ENCODE results near the gene CREB3L1. TPM values are rescaled to one million over a fixed set of nuclear protein-coding genes. Genes with fewer than 3 reads are reported as not detected.
"Not testable (repeated sequence)": the region's sequence is repeated elsewhere in the genome, so short reads cannot be mapped to it uniquely, and the experiment has no call there.

The CREB3L1 gene
- total and polyA plus RNA-seq, 4 donors = 16.8 to 54.0 (median 36.8) TPM

DNA sequence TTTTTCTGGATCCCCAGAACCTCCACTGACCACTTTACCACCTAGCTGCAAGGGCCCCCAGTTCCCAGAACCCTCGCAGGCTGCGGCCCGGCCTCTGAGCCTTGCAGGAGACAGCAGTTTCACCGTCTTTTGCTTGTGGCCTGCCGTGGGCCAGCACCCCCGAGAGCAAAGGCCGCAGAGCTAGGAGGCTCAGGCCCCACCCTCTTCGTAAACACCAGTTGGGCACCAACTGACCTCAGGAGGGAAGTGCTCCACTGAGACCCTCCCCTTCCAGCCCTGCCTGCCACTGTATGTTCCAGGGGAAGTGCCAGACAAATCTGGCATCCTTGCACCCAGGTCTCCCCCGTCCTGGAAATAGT, 23.4 kb upstream of the CREB3L1 start:
- H3K27ac ChIP-seq (ENCODE audit: low read depth in 1 of 2, low read length in 1 of 2) = no peak overlapping the region
- no peak overlapping the region for H3K9ac ChIP-seq (ENCODE audit: insufficient read depth in 1 of 2, low read length in 2 of 2)
- DNase-seq = no peak
- H3K36me3 ChIP-seq (ENCODE audit: control insufficient read depth in 4 of 4, insufficient read depth in 4 of 4, low read length in 4 of 4) = no peaks in the 10 kb centered on the region
- no peaks in the 10 kb centered on the region for H3K9me3 ChIP-seq (ENCODE audit: control insufficient read depth in 4 of 4, insufficient read depth in 3 of 4, low read length in 3 of 4)
- H3K4me3 ChIP-seq = no peak overlapping the region
- 82 to 83% methylated on average over 9 of the region's 9 CpGs for WGBS, 2 donors
- TF ChIP-seq, protein P1, sequence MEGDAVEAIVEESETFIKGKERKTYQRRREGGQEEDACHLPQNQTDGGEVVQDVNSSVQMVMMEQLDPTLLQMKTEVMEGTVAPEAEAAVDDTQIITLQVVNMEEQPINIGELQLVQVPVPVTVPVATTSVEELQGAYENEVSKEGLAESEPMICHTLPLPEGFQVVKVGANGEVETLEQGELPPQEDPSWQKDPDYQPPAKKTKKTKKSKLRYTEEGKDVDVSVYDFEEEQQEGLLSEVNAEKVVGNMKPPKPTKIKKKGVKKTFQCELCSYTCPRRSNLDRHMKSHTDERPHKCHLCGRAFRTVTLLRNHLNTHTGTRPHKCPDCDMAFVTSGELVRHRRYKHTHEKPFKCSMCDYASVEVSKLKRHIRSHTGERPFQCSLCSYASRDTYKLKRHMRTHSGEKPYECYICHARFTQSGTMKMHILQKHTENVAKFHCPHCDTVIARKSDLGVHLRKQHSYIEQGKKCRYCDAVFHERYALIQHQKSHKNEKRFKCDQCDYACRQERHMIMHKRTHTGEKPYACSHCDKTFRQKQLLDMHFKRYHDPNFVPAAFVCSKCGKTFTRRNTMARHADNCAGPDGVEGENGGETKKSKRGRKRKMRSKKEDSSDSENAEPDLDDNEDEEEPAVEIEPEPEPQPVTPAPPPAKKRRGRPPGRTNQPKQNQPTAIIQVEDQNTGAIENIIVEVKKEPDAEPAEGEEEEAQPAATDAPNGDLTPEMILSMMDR (IDR thresholded peaks at IDR 0.05; ENCODE audit: control extremely low read depth, extremely low read depth) = no peak
- H3K27me3 ChIP-seq (ENCODE audit: control insufficient read depth in 3 of 3, insufficient read depth in 3 of 3, low read length in 2 of 3) = no peaks in the 10 kb centered on the region
- peaks cover 0 to 7% (median 0%) of the 10 kb centered on the region in 5 donors for H3K4me1 ChIP-seq (ENCODE audit: control insufficient read depth in 5 of 5, insufficient read depth in 5 of 5, low read length in 5 of 5)
- no peak for ATAC-seq (ENCODE audit: insufficient read depth, low FRiP score)

GRCh38 chr11:46256540-46257001, 20.9 kb upstream of the CREB3L1 start:
- Histone ChIP-seq H3K27ac (ENCODE audit: low read depth in 1 of 2, low read length in 1 of 2) (no peak overlapping the region), H3K36me3 (ENCODE audit: control insufficient read depth in 4 of 4, insufficient read depth in 4 of 4, low read length in 4 of 4) (no peaks in the 10 kb centered on the region), H3K9ac (ENCODE audit: insufficient read depth in 1 of 2, low read length in 2 of 2) (no peak overlapping the region), H3K9me3 (ENCODE audit: control insufficient read depth in 4 of 4, insufficient read depth in 3 of 4, low read length in 3 of 4) (no peaks in the 10 kb centered on the region), H3K4me1 (ENCODE audit: control insufficient read depth in 5 of 5, insufficient read depth in 5 of 5, low read length in 5 of 5) (no peaks in the 10 kb centered on the region), H3K27me3 (ENCODE audit: control insufficient read depth in 3 of 3, insufficient read depth in 3 of 3, low read length in 2 of 3) (no peaks in the 10 kb centered on the region), H3K4me3 (no peak overlapping the region)
- WGBS, 2 donors = 96 to 97% methylated on average over 3 of the region's 3 CpGs
- ATAC-seq (ENCODE audit: insufficient read depth, low FRiP score) (no peak), DNase-seq (no peak)
- TF ChIP-seq, protein P1 (IDR thresholded peaks at IDR 0.05; ENCODE audit: control extremely low read depth, extremely low read depth) = no peak

- ATAC-seq (ENCODE audit: insufficient read depth, low FRiP score); H3K9me3 ChIP-seq (ENCODE audit: control insufficient read depth in 4 of 4, insufficient read depth in 3 of 4, low read length in 3 of 4): not testable (repeated sequence)
- 83 to 86% methylated on average over 5 of the region's 5 CpGs for WGBS, 2 donors
These were observed 18.1 kb upstream of the CREB3L1 start for GRCh38 chr11:46259347-46259746.

DNA sequence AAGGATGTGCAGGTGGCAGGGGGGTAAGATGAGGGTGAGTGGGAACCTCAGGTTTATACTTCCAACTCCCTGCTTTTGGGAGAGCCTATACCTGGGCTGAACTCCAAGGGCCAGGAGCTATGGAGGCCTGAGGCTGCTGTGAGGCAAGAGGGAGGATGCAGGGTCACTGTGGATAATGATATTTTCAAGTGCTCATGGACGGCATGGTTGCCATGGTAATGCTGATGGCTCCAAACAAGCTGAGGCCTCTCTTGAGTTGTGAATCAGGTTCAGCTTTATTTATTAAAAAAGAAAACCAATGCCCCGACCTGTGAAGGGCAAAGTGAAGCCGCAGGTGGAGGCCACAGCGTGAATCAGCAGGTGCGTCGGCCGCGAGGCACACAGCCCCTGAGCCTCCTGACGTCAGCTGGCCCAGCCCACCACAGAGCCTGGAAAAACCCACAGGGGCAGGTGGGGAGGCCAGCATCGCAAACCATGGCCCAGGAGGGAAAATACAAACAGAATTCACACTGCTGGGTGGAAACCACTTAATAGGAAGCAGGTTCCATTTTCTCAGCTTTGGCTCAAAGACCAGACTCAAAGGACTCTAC, 17.4 kb upstream of the CREB3L1 start:
- DNase-seq = no peak
- TF ChIP-seq, protein P1 (IDR thresholded peaks at IDR 0.05; ENCODE audit: control extremely low read depth, extremely low read depth) = no peak

More at GRCh38 chr11:46259347-46259746, 18.1 kb upstream of the CREB3L1 start:
- not testable (repeated sequence) for H3K36me3 ChIP-seq (ENCODE audit: control insufficient read depth in 4 of 4, insufficient read depth in 4 of 4, low read length in 4 of 4); H3K27ac ChIP-seq (ENCODE audit: low read depth in 1 of 2, low read length in 1 of 2); H3K27me3 ChIP-seq (ENCODE audit: control insufficient read depth in 3 of 3, insufficient read depth in 3 of 3, low read length in 2 of 3); H3K4me3 ChIP-seq; DNase-seq; H3K4me1 ChIP-seq (ENCODE audit: control insufficient read depth in 5 of 5, insufficient read depth in 5 of 5, low read length in 5 of 5); H3K9ac ChIP-seq (ENCODE audit: insufficient read depth in 1 of 2, low read length in 2 of 2)

More for the DNA sequence above, 17.4 kb upstream of the CREB3L1 start:
- no peak overlapping the region for H3K9ac ChIP-seq (ENCODE audit: insufficient read depth in 1 of 2, low read length in 2 of 2)
- H3K36me3 ChIP-seq (ENCODE audit: control insufficient read depth in 4 of 4, insufficient read depth in 4 of 4, low read length in 4 of 4) = no peaks in the 10 kb centered on the region
- H3K27me3 ChIP-seq (ENCODE audit: control insufficient read depth in 3 of 3, insufficient read depth in 3 of 3, low read length in 2 of 3) = no peaks in the 10 kb centered on the region
- no peaks in the 10 kb centered on the region for H3K4me1 ChIP-seq (ENCODE audit: control insufficient read depth in 5 of 5, insufficient read depth in 5 of 5, low read length in 5 of 5)
- no peak for ATAC-seq (ENCODE audit: insufficient read depth, low FRiP score)
- no peak overlapping the region for H3K4me3 ChIP-seq
- H3K27ac ChIP-seq (ENCODE audit: low read depth in 1 of 2, low read length in 1 of 2) = no peak overlapping the region
- WGBS, 2 donors = 83 to 91% methylated on average over 10 of the region's 10 CpGs
- no peaks in the 10 kb centered on the region for H3K9me3 ChIP-seq (ENCODE audit: control insufficient read depth in 4 of 4, insufficient read depth in 3 of 4, low read length in 3 of 4)

Measured in lung (tissue), 12 donors.